ENCODE measurements around the gene GLOD5. TPM values are rescaled to one million over a fixed set of nuclear protein-coding genes. Genes with fewer than 3 reads are reported as not detected.

Gene GLOD5
- total RNA-seq, 1 donor from 2014 or later = 0.95 TPM

GRCh38 chrX:48715876-48716502 lies 45.6 kb upstream of the GLOD5 start:
- ATAC-seq (no peak), DNase-seq (no peak)
- H3K4me3 ChIP-seq = no peak overlapping the region
- no peak overlapping the region for H3K27ac ChIP-seq
- TF ChIP-seq, protein P1, sequence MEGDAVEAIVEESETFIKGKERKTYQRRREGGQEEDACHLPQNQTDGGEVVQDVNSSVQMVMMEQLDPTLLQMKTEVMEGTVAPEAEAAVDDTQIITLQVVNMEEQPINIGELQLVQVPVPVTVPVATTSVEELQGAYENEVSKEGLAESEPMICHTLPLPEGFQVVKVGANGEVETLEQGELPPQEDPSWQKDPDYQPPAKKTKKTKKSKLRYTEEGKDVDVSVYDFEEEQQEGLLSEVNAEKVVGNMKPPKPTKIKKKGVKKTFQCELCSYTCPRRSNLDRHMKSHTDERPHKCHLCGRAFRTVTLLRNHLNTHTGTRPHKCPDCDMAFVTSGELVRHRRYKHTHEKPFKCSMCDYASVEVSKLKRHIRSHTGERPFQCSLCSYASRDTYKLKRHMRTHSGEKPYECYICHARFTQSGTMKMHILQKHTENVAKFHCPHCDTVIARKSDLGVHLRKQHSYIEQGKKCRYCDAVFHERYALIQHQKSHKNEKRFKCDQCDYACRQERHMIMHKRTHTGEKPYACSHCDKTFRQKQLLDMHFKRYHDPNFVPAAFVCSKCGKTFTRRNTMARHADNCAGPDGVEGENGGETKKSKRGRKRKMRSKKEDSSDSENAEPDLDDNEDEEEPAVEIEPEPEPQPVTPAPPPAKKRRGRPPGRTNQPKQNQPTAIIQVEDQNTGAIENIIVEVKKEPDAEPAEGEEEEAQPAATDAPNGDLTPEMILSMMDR (IDR thresholded peaks at IDR 0.05) = no peak
- H3K4me1 ChIP-seq = no peaks in the 10 kb centered on the region
- no peaks in the 10 kb centered on the region for H3K9me3 ChIP-seq
- no peaks in the 10 kb centered on the region for H3K27me3 ChIP-seq (ENCODE audit: low read depth)
- intact Hi-C loops (cut with DNase I) = no loop called here
- no peaks in the 10 kb centered on the region for H3K36me3 ChIP-seq

DNA sequence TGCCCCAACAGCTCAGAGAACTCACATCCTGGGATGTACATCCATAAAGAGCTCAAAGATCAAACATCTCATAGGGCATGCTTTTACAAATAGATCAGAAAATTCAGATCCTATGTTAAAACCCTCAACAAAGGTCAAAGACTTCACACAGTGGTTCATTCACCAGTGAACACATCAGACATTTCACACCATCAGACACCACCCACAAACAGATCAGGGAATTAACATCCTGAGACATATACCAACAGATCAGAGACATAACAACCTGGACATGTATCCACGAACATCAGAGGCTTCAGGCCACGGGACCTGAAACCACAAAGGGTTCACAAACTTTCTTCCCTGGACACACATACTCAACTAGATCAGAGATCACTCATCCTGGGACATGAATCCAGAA lies 41.6 kb upstream of the GLOD5 start:
- Histone ChIP-seq H3K27me3 (ENCODE audit: low read depth) (no peaks in the 10 kb centered on the region), H3K4me3 (no peak overlapping the region), H3K4me1 (no peaks in the 10 kb centered on the region), H3K36me3 (no peaks in the 10 kb centered on the region), H3K9me3 (no peaks in the 10 kb centered on the region), H3K27ac (no peak overlapping the region)
- TF ChIP-seq, protein P1 (IDR thresholded peaks at IDR 0.05) = no peak
- ATAC-seq (no peak), DNase-seq (no peak)
- intact Hi-C loops (cut with DNase I) = no loop called here

DNA sequence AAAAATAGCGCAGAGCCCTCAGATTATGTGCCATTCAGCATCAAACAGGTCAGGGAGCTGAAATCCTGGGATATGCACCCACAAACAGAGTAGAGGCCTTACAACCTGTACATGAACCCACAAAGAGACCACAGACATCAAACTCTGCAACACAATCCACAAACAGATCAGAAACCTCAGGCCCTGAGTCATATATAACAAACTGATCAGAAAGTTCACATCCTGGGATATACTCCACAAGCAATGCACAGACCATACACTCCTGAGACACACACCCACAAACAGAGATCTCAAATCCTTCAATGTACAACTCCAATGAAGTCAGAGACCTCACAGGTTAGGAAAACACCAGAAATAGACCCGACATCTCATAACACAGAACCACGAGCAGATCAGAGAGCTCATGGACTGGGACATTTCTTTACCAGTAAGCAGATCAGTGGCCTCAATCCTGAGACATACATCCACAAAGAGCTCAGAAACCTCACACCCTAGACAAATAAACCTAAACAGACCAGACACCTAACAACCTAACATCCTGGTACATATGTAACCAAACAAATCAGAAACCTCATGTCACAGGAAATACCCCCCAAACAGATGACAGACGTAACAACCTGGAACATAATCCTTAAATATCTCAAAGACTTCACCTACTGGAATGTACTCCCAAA lies 40.8 kb upstream of the GLOD5 start:
- no peak for ATAC-seq
- no peak for DNase-seq
- TF ChIP-seq, protein P1 (IDR thresholded peaks at IDR 0.05) = no peak
- intact Hi-C loops (cut with DNase I) = no loop called here
- Histone ChIP-seq H3K9me3 (no peaks in the 10 kb centered on the region), H3K36me3 (no peaks in the 10 kb centered on the region), H3K4me3 (no peak overlapping the region), H3K27ac (no peak overlapping the region), H3K4me1 (no peaks in the 10 kb centered on the region), H3K27me3 (ENCODE audit: low read depth) (no peaks in the 10 kb centered on the region)

DNA sequence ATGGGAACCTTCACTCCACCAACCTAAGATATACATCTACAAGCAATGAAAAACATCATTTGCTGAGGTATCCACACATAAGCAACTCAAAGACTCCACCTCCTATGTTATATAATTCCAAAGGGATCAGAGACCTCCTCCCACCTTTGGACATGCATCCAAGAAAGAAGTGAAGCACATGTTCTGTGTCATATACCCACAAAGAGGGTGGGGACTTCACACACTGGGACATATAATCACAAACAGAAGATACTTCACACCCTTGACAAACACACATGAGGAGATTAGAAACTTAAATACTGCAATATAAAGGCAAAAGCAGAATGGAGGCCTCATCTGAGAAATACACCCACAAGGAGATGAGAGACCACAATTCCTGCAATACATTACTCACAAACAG lies 39.6 kb upstream of the GLOD5 start:
- Histone ChIP-seq H3K9me3 (no peaks in the 10 kb centered on the region), H3K36me3 (no peaks in the 10 kb centered on the region), H3K4me3 (no peak overlapping the region), H3K27ac (no peak overlapping the region), H3K27me3 (ENCODE audit: low read depth) (no peaks in the 10 kb centered on the region), H3K4me1 (no peaks in the 10 kb centered on the region)
- ATAC-seq = no peak
- DNase-seq = no peak
- intact Hi-C loops (cut with DNase I) = no loop called here
- TF ChIP-seq, protein P1 (IDR thresholded peaks at IDR 0.05) = no peak

DNA sequence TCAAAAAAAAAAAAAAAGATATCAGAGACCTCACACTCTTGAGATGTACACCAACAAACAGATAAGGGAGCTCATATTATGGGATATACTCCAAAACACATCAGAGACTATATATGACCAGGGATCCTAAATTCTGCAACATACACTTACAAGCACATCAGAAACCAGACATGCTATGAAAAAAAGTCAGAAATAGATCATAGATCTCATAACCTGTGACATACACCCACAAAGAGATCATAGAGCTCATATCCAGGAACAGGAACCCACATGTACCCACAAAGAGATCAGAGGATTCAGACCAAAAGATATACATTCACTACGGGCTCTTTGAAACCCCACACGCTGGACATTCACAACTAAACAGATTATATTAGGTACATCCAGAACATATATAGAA lies 35.0 kb upstream of the GLOD5 start:
- H3K4me1 ChIP-seq = no peaks in the 10 kb centered on the region
- TF ChIP-seq, protein P1 (IDR thresholded peaks at IDR 0.05) = no peak
- no peaks in the 10 kb centered on the region for H3K27me3 ChIP-seq (ENCODE audit: low read depth)
- H3K36me3 ChIP-seq = no peaks in the 10 kb centered on the region
- H3K27ac ChIP-seq = no peak overlapping the region
- no peak for ATAC-seq
- no peak overlapping the region for H3K4me3 ChIP-seq
- no peak for DNase-seq
- intact Hi-C loops (cut with DNase I) = no loop called here
- no peaks in the 10 kb centered on the region for H3K9me3 ChIP-seq

Data from lower lobe of right lung (tissue), 2 donors.